ENCODE results near the gene ZNF197.
"Not testable (repeated sequence)": the region's sequence is repeated elsewhere in the genome, so short reads cannot be mapped to it uniquely, and the experiment has no call there.

The ZNF197 gene

GRCh38 chr3:44624749-44625480 is at the start of gene ZNF197:
Gene ZNF197 (plus strand): TSS chr3:44625036. CDS start chr3:44629155, 4,119 bp downstream.
- TF ChIP-seq, protein P1, sequence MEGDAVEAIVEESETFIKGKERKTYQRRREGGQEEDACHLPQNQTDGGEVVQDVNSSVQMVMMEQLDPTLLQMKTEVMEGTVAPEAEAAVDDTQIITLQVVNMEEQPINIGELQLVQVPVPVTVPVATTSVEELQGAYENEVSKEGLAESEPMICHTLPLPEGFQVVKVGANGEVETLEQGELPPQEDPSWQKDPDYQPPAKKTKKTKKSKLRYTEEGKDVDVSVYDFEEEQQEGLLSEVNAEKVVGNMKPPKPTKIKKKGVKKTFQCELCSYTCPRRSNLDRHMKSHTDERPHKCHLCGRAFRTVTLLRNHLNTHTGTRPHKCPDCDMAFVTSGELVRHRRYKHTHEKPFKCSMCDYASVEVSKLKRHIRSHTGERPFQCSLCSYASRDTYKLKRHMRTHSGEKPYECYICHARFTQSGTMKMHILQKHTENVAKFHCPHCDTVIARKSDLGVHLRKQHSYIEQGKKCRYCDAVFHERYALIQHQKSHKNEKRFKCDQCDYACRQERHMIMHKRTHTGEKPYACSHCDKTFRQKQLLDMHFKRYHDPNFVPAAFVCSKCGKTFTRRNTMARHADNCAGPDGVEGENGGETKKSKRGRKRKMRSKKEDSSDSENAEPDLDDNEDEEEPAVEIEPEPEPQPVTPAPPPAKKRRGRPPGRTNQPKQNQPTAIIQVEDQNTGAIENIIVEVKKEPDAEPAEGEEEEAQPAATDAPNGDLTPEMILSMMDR (IDR thresholded peaks at IDR 0.05; ENCODE audit: low read depth, low read length, missing control alignments): no peak
- peak within 1 kb of the TSS; percentile 71 for H3K4me3 ChIP-seq (ENCODE audit: low read depth, low read length)
- DNase-seq (ENCODE audit: low read depth): peak; percentile 41

DNA sequence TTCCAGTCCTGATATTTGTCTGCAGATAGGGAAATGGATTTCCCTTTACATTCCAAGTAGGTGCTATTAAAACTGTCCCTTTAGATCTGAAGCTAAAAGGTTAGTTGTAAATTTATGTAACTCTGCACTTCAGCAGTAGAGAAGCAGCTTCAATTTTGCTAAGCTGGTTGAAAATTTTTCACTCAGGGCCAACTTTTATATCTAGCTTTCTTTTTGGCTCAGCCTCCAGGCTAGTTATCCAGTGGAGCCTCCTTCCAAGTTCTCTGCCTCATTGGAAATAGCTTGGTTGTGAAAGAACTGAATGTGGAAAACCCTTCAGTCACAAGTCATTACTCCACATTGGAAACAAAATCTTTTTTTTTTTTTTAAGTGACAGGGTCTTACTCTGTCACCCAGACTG is 48.2 kb upstream of the ZNF197 start:
- TF ChIP-seq, protein P1 (IDR thresholded peaks at IDR 0.05; ENCODE audit: low read depth, low read length, missing control alignments): no peak
- H3K4me3 ChIP-seq (ENCODE audit: low read depth, low read length): no peak overlapping the region
- DNase-seq (ENCODE audit: low read depth): no peak

DNA sequence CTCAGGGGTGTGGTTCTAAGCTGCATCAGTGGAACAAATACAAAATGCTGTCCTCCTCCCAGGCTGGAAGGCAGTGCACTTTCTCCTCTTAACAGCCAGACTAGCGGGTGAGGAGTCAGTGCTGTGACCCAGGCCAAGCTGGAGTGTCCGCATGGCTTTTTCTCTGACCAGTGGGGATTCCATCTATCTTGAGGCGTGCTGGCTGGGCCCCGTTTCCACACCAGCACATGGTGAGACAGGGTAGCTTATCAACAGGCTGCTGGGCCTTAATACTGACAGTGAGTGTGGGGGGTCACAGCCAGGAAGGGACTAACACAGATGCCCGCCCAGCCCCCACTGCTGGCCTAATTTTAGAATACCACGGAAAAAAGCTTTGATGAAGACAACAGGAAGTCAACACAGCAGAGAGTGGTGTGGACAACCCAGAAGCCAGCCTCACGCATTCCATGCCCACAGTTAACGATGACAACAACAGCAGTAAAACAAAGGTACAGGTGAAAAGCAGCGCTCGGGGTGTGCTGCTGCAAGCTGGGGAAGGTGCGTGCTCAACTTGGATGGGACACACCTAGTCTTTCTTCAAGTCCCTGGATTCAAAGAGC is 47.4 kb upstream of the ZNF197 start:
- not testable (repeated sequence) for H3K4me3 ChIP-seq (ENCODE audit: low read depth, low read length); DNase-seq (ENCODE audit: low read depth)

DNA sequence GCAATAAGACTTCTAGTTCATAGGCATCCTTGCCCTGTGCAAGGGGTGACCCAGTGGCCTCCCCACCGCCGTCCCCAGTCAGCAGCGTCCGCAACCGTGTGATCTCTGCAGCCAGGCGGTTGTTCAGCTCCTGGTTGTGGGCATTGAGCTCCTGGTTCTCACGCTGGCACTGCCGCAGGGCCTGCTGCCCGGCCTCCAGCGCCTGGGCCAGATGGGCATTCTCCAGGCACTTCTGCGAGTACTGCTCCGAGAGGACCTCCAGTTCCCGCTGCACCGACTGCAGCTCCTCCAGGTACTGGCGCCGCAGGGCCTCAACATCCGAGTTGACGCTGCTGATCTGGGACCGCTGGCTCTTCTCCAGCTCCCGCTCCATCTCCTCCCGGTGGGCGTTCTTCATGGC is 46.5 kb upstream of the ZNF197 start:
- not testable (repeated sequence) for DNase-seq (ENCODE audit: low read depth); H3K4me3 ChIP-seq (ENCODE audit: low read depth, low read length)

DNA sequence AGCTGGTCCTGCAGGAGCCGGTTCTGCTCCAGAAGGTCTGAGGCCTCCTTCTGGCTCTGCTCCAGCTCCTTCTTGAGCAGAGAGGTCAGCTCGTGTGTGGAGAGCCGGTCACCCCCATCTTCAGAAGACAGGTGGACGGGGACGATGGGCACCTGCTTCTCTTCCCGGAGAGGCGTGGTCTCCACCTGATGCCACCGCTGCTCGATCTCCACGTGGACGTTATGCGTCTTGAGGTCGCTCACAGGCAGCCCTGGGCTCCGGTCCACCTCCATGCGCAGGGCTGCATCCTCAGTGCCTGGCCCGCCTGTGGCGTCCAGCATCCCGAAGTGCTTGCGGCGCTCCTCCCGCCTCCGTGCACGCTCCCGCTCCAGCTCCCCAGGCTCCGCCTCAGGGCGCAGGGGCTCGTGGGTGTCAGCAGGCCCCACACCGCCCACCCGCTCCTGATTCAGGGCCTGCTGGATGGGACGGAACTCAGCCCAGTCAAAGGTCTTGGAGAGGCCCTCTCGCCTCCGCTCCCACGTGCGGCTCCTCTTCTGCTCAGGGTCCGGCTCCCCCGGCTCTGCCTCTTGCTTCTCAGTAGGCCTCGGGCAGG is 45.8 kb upstream of the ZNF197 start:
- not testable (repeated sequence) for DNase-seq (ENCODE audit: low read depth); H3K4me3 ChIP-seq (ENCODE audit: low read depth, low read length)

DNA sequence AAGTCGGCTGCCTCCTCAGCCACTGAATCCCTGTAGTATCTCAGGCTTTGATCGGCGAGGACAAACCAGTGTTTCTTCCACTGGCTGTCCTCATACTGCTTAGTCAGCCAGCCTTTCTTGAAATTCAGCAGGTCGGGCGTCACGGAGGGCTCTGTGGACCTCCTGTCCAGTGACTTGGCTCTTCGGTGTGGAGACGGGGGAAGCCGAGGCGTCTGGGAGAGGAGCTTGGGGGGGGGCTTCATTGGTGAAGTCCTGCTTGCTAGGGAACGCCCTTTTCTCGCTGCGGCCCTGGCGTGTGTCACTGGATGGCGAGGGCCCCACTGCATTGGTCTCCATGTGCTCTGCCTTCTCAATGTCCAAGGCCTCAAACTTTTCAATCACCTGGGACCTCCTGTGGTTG is 45.1 kb upstream of the ZNF197 start:
- DNase-seq (ENCODE audit: low read depth); H3K4me3 ChIP-seq (ENCODE audit: low read depth, low read length): not testable (repeated sequence)

DNA sequence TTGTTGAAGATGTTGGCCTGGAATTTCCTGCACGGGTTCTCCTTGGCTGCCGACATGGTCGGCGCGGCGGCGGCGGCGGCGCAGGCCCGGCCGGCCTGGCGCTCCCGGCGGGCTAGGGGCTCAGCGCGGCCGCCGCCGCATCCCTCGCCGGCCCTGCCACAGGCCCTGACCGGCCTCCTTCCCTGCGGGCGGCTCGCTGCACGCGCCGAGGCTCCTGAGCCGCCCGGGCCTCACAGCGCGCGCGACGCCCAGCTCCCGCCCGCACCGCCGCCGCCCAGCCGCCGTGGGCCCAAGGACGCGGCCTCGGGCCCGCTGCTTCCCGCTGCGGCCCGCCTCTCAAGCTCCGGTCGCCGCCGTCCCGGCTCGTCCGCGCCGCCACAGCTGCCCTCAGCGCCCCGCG is 43.9 kb upstream of the ZNF197 start:
- DNase-seq (ENCODE audit: low read depth); H3K4me3 ChIP-seq (ENCODE audit: low read depth, low read length): not testable (repeated sequence)

DNA sequence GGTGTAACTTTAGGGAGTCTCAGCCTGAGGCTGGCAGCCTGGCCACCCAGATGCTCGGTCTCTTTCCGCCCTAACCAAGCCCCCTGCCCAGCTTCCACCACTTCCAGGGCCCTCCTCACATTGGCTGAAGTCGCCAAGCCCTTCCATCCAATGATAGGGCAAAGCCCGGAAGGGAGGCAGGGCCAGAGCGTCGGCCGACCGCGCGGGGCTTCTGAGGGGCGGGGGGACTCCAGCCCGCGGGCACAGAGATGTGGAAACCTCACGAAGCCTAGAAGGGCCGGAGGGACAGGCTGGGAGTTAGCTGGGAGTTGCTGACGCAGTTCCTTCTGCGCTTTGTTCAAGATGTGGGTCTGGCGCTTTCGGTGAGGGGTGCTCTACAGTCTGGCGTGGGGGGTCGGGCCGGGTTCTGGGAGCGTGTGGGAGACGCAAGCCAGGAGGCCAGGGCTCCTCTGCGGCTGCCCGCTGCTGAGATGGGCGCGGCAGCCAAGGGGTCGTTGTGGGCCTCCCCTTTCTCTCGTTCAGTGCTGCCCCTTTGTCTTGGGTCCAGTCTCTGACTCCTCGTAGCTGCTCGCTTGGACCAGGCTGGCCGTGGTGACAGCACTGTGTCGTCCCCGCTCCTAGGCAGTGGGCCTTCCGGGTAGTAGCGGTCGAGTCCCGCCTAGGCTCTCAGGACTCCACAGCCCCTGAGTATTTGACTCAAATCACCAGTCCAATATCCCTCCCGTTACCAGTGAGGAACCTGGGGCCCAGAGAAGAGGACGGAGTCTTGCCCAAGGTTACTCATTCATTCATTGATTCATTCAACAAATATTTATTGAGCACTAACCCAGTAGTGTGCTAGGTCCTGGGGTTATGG is 40.0 kb upstream of the ZNF197 start, which contains the start of gene ZNF660:
ZNF660 (plus strand) TSS at position 319 of the 856 bp plus-strand sequence. CDS start 9,230 bp downstream, outside the sequence.
- H3K4me3 ChIP-seq (ENCODE audit: low read depth, low read length): peak within 1 kb of the TSS; percentile 50
- DNase-seq (ENCODE audit: low read depth): no peak
- TF ChIP-seq, protein P1 (IDR thresholded peaks at IDR 0.05; ENCODE audit: low read depth, low read length, missing control alignments): no peak

GRCh38 chr3:44596621-44597020 is 28.2 kb upstream of the ZNF197 start:
- no peak overlapping the region for H3K4me3 ChIP-seq (ENCODE audit: low read depth, low read length)
- TF ChIP-seq, protein P1 (IDR thresholded peaks at IDR 0.05; ENCODE audit: low read depth, low read length, missing control alignments): no peak
- no peak for DNase-seq (ENCODE audit: low read depth)

All from GM12864 (cell line).